Measurements from ENCODE around the gene HDAC4. TPM values are rescaled to one million over a fixed set of nuclear protein-coding genes. Genes with fewer than 3 reads are reported as not detected.

HDAC4 gene
- total and polyA plus RNA-seq, 2 of the 4 experiments (the other 2 are of a cell fraction), result 4.1 to 7.2 TPM

GRCh38 chr2:239202343-239202742, 198.5 kb downstream of the HDAC4 start:
- H2BK5ac ChIP-seq (ENCODE audit: low read depth, low read length, poor library complexity, severe bottlenecking), result no peak overlapping the region
- dilution Hi-C loops (cut with HindIII; ENCODE audit: low sequenced_read_pairs, unreplicated experiment), result no loop called here
- H3K4me1 ChIP-seq (ENCODE audit: control insufficient read depth, insufficient read depth, low read length), result peaks cover 2% of the 10 kb centered on the region; the same call in 1 of the 2 replicates
- POLR2A ChIA-PET (ENCODE audit: unreplicated experiment), result no interaction called here
- H4K91ac ChIP-seq (ENCODE audit: insufficient read depth, low read depth, low read length), result no peak overlapping the region
- H2BK120ac ChIP-seq (ENCODE audit: low read depth, low read length), result no peak overlapping the region
- peaks cover 5% of the 10 kb centered on the region for H4K20me1 ChIP-seq (ENCODE audit: insufficient read depth, low read length)
- no peak overlapping the region for H3K4ac ChIP-seq (ENCODE audit: low read depth, low read length)
- no peak for DNase-seq
- ATAC-seq (ENCODE audit: low read depth), result no peak
- H2BK15ac ChIP-seq (ENCODE audit: low read depth, low read length), result no peak overlapping the region
- intact Hi-C loops (cut with micrococcal nuclease), result no loop called here
- no peak overlapping the region for H4K8ac ChIP-seq (ENCODE audit: low read depth in 2 of 2, low read length in 2 of 2)
- TF ChIP-seq NFE2L2 (IDR thresholded peaks at IDR 0.05; ENCODE audit: low read depth, low read length), result no peak
- H2BK20ac ChIP-seq (ENCODE audit: low read depth, low read length), result no peak overlapping the region
- H3K9ac ChIP-seq (ENCODE audit: low read depth, low read length), result no peak overlapping the region
- no peak overlapping the region for H3K23ac ChIP-seq (ENCODE audit: low read depth, low read length)
- H3K4me3 ChIP-seq (ENCODE audit: insufficient read depth, low read depth, low read length), result no peak overlapping the region
- H3K36me3 ChIP-seq (ENCODE audit: control insufficient read depth, insufficient read depth, low read length), result peaks cover 6% of the 10 kb centered on the region; the same call in 1 of the 2 replicates
- in situ Hi-C loops (cut with MboI; ENCODE audit: low sequenced_read_pairs), result no loop called here
- H3K56ac ChIP-seq (ENCODE audit: extremely low read depth, insufficient read depth, low read length), result no peak overlapping the region
- CTCF ChIA-PET, result no interaction called here
- no peak overlapping the region for H3K27ac ChIP-seq (ENCODE audit: insufficient read depth, low read length)
- no peaks in the 10 kb centered on the region; the same call in 1 of the 2 replicates for H3K9me1 ChIP-seq (ENCODE audit: insufficient read depth, low read length)
- H2AK9ac ChIP-seq (replicated peaks; ENCODE audit: low read depth, low read length, poor library complexity), result no peak overlapping the region
- no peaks in the 10 kb centered on the region for H3K9me3 ChIP-seq (ENCODE audit: control insufficient read depth, insufficient read depth, low read length)
- no peak overlapping the region for H3K18ac ChIP-seq (ENCODE audit: low read depth, low read length)
- no peak overlapping the region for H3K14ac ChIP-seq (replicated peaks; ENCODE audit: low read depth, low read length)
- no TSS peak for BruUV-seq (replicated peaks)
- H2AK5ac ChIP-seq (ENCODE audit: low read depth, low read length), result no peak overlapping the region
- no peaks in the 10 kb centered on the region for H3K27me3 ChIP-seq (ENCODE audit: control insufficient read depth, insufficient read depth, low read length)
- peaks cover 20 to 23% of the 10 kb centered on the region in 2 experiments for H3K79me1 ChIP-seq (ENCODE audit: low read depth in 1 of 2, low read length in 2 of 2)
- no peak overlapping the region for H2AFZ ChIP-seq (replicated peaks; ENCODE audit: low read length, poor library complexity)
- 90% methylated on average over 2 of the region's 12 CpGs; no CpG with 5 or more reads in 1 of the 2 experiments for WGBS, 2 experiments (ENCODE audit: extremely low coverage in 2 of 2, insufficient read length in 1 of 2)
- no peak overlapping the region for H4K5ac ChIP-seq (ENCODE audit: low read depth, low read length)
- H3K4me2 ChIP-seq (ENCODE audit: low read depth, low read length), result no peak overlapping the region

Data from IMR-90 (cell line).